Renal pelvis (tissue), 4 donors: ENCODE measurements around the gene STRA6. TPM values are rescaled to one million over a fixed set of nuclear protein-coding genes. Genes with fewer than 3 reads are reported as not detected.

Experiments used
- DNase-seq: peaks from one replicate; pipeline ENCODE4 v3.0.0-alpha.2; 2013
- polyA plus RNA-seq, 3 donors: library from polyadenylated mRNA; unstranded; fragments of 120-200 nt; gene quantifications; one replicate each; pipeline ENCODE4 v1.2.1, GENCODE V29; 2013; ENCODE audit not compliant: insufficient read length in 3 of 3

The STRA6 gene
- polyA plus RNA-seq, 3 donors, result 27.0 to 39.6 (median 35.0) TPM

- DNase-seq, result no peak
Measured at GRCh38 chr15:74229686-74230085, 27.1 kb upstream of the STRA6 start.

DNA sequence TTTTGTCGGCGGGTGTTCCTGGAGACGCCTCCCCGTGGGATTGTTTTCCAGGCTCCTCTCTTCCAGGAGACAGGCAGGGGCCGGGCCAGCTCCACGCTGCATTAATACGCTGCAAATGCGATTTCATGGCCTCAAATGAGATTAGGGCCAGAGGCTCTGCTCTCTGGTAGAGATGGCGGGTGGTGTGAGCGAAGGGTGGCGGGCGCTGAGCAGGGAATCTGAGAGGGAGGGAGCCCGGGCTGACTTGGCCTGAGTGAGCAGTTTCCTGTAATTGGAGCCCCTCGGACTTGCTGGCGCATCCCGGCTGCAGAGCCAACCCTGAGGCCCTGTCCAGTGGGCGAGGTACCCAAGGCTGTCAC is 26.1 kb upstream of the STRA6 start:
- DNase-seq, result no peak

- DNase-seq, result no peak
Measured at GRCh38 chr15:74227968-74228722, 25.6 kb upstream of the STRA6 start.

- DNase-seq, result no peak
Measured at GRCh38 chr15:74226761-74227540, 24.4 kb upstream of the STRA6 start.

DNA sequence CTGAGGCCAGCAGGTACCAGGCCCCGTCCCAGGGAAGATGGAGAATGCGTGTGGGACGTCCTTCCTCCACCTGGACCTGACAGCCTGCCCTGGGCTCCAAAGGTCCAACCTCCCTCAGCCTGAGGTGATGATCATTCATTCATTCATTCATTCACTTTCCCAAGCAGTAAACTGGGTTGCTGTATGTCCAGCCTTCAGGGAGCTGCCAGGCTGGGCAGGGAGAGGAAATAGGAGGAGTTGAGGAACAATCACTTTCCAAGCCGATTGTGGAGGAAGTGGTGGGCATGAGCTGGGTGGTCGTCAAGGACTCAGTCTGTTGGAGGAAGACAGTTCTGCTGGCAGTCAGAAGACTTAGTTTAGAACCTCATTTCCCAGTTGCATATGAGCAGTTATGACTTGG is 23.3 kb upstream of the STRA6 start:
- DNase-seq, result no peak

GRCh38 chr15:74222240-74223119 is 19.9 kb upstream of the STRA6 start:
- no peak for DNase-seq

DNA sequence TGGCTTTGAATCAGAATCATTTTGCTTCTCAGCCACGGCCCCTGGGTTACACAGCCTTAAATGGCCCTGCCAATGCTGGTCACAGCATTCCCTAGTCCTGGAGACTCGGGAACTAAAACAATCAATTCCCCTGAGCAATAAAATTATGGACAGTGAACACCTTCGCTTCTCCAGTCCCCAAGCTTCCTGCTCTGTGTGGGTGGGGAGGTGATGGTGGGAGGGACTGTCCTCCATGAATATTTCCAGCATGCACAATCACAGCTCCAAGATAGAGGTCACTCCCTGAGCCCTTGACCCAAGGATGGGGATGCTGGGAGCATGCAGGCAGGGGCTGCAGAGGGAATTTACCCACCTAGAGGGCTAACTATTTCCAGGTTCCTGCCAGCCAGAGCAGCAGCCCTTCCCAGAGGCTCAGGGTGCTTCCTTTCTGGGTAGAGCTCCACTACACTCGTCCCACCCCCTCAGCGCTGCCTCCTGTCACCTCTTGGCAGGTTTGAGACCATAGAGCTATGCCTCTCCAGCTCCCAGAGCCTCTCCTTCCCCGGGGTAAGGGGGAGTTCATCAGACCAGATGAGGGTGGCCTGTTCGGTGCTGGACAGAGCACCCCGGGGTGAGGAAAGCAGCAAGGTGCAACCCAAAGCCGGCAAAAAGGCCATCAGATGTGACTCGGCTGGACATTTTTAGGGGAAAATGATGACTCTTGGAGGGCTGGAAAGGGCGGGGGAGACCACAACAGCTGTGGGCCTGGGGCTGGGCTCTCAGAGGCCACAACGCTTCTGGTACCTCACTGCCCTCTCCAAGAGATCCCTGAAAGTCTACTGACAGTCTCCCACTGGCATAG is 19.0 kb upstream of the STRA6 start:
- no peak for DNase-seq

- no peak for DNase-seq
Measured at GRCh38 chr15:74220475-74221248, 18.1 kb upstream of the STRA6 start.

GRCh38 chr15:74217907-74218885 is 15.6 kb upstream of the STRA6 start:
- no peak for DNase-seq

DNA sequence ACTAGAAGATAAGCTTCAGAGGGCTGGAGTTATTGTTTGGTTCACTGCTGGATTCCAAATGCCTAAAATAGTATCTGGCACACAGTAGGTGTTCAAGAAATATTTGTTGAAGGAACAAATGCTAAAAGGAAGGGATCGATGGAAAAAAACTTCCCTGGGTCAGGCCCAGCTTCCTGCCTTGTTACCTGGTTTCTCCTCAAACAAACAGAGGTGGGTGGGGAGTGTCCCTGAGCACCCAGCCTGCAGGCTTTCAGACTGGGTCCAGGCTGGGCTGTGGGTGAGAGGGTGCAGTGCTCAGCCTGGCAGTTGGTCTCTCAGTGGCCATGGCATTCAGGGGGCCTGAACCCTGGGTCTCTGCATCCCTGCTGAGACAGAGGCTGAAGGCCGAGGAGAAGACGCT is 14.4 kb upstream of the STRA6 start:
- no peak for DNase-seq

- no peak for DNase-seq
Measured at GRCh38 chr15:74215958-74216357, 13.4 kb upstream of the STRA6 start.

GRCh38 chr15:74214324-74215021 is 11.9 kb upstream of the STRA6 start:
- no peak for DNase-seq

- no peak for DNase-seq
Measured at GRCh38 chr15:74213858-74214284, 11.3 kb upstream of the STRA6 start.

DNA sequence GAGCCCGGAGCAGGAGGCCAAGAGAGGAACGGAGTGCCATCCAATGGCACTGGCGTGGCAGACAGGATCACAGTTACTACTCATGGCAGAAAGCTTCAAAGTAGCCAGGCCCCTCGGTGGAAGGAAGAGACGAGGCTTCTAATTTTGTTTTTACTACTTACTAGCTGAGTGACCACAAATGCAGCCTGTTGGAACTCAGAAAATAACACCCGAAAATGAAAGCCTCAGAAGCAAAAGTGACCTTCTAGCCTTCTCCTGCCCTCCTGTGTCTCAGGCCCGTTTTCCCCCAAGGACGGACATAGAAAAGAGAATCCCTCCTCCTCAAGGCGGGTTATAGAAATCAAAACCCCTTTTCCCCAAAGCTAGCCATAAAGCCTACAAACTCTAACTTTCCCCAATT is 9.9 kb upstream of the STRA6 start:
- DNase-seq, result no peak

DNA sequence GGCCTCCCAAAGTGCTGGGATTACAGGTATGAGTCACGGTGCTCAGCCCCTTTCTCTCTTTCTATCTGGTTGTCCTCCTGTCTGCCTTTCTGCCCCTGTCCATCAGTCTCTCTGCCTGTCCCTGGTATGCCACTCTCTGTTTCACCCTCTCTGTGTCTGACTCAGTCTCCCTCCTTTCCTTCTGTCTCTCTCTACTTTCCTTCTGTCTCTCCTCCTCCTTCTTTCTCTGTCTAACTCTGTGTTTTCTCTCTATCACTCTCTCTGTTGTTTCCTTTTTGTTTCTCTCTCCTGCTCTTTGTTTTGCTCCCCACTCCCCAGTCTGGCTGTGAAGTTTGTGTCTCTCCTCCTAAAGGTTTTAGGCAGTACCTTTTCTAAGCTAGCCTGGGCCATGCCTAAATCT is 9.1 kb upstream of the STRA6 start:
- no peak for DNase-seq

GRCh38 chr15:74210729-74211128 is 8.1 kb upstream of the STRA6 start:
- DNase-seq, result no peak

- DNase-seq, result no peak
Measured at GRCh38 chr15:74209997-74210671, 7.5 kb upstream of the STRA6 start.

DNA sequence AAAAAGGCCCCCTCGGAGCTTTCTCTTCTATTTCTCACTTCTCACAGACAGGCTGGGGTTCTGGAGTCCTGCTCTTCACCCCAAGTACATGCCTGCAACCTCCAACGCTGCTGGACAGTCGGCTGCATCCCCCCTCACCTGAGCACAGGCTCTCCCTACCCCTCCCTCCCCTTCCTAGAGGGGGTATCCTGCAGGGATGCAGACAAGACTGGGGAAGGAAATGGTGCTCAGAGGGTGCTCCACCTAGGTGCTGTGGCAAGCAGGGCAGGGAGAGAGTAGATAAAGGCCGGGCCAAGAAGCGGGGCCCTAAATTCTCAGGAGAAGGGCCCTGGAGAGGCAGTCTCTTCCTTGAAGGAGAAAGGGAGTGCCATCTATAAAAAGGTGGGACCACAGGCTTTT is 7.0 kb upstream of the STRA6 start:
- DNase-seq, result no peak
